HCT116 (cell line): ENCODE measurements around the gene IL18R1. TPM values are rescaled to one million over a fixed set of nuclear protein-coding genes. Genes with fewer than 3 reads are reported as not detected.

Experiments
- ATAC-seq: fragments of 200-7000 bp; cut with Tn5 transposase; 2 replicates; pipeline ENCODE4 v1.9.1; 2020; ENCODE audit warnings: mild to moderate bottlenecking, moderate library complexity
- BruUV-seq: library from RNA; stranded (reverse); fragments of 400-500 nt; replicated peaks from 2 replicates; lab custom pipeline; 2021; lab: Mats Ljungman, UMichigan
- CTCF ChIA-PET: fragments of 300-600 bp; sonication (Branson Sonifier 250); formaldehyde crosslinking; loops from one replicate; lab custom pipeline; 2021; ENCODE audit warnings: antibody characterized with exemption; lab: Charles Lee
- POLR2A ChIA-PET: fragments of 300-600, 350-600 bp; sonication (Branson Sonifier 250); formaldehyde crosslinking; loops from one replicate; lab custom pipeline; 2021; ENCODE audit warnings: antibody characterized with exemption; lab: Charles Lee
- RAD21 ChIA-PET, 2 experiments: fragments of 300-600 bp; sonication (Branson Sonifier 250); formaldehyde crosslinking; loops; one replicate each; lab custom pipeline; 2023; ENCODE audit warnings: low total read pairs in 2 of 2; ENCODE audit not compliant: uncharacterized antibody in 2 of 2, unreplicated experiment in 2 of 2, low non-redundant PET in 1 of 2; lab: Charles Lee
- DNase-seq: peaks from one replicate; pipeline ENCODE4 v3.0.0-alpha.2; 2010; ENCODE audit warnings: low read depth, low spot score
- H2AFZ ChIP-seq: fragments of 200-600 bp; shearing (Covaris generic), sonication (generic); 2 replicates; pipeline ENCODE4 v1.6.1; 2017; ENCODE audit warnings: low read depth, mixed run types, mixed read lengths, antibody characterized with exemption, low read length; ENCODE audit not compliant: poor library complexity, severe bottlenecking
- H3K27ac ChIP-seq: 2 replicates; pipeline ENCODE4 v1.5.1; 2012; ENCODE audit warnings: low read depth, low read length
- H3K27me3 ChIP-seq: fragments of 200-600 bp; sonication (generic); 2 replicates; pipeline ENCODE4 v1.6.1; 2016; ENCODE audit warnings: mixed run types, low read length, mixed read lengths; ENCODE audit not compliant: insufficient read depth
- H3K36me3 ChIP-seq, 2 experiments: fragments of 200-500 bp in 1 of 2; fragments of 200-600 bp in 1 of 2; sonication (Bioruptor generic) in 1 of 2; sonication (generic) in 1 of 2; 2 replicates each; pipeline versions ENCODE4 v1.5.1 to v1.6.1; 2014 to 2016; ENCODE audit warnings: low read length in 2 of 2, inconsistent platforms in 1 of 2, mixed read lengths in 1 of 2, mixed run types in 1 of 2; ENCODE audit not compliant: insufficient read depth in 2 of 2, control insufficient read depth in 1 of 2
- H3K4me1 ChIP-seq, 2 experiments: fragments of 200-600 bp in 1 of 2; sonication (generic) in 1 of 2; 2 replicates each; pipeline versions ENCODE4 v1.5.1 to v1.6.1; 2012 to 2017; ENCODE audit warnings: low read length in 2 of 2, inconsistent platforms in 1 of 2, mild to moderate bottlenecking in 1 of 2, mixed read lengths in 1 of 2, mixed run types in 1 of 2, moderate library complexity in 1 of 2; ENCODE audit not compliant: insufficient read depth in 2 of 2, control insufficient read depth in 1 of 2
- H3K4me2 ChIP-seq: fragments of 200-600 bp; sonication (generic); 2 replicates; pipeline ENCODE4 v1.6.1; 2017; ENCODE audit warnings: mixed run types, low read length, mixed read lengths
- H3K4me3 ChIP-seq, 2 experiments: fragments of 200-600 bp in 1 of 2; sonication (generic) in 1 of 2; replicated peaks in 1 of 2; 2 replicates each; pipeline ENCODE4 v1.5.1; 2011 to 2016; ENCODE audit warnings: low read length in 2 of 2, control low read depth in 1 of 2, low read depth in 1 of 2, mild to moderate bottlenecking in 1 of 2, mixed read lengths in 1 of 2, mixed run types in 1 of 2
- H3K79me2 ChIP-seq: fragments of 200-600 bp; sonication (generic); 2 replicates; pipeline ENCODE4 v1.6.1; 2017; ENCODE audit warnings: mild to moderate bottlenecking, mixed run types, low read length, moderate library complexity, mixed read lengths; ENCODE audit not compliant: insufficient read depth
- H3K9ac ChIP-seq: fragments of 200-600 bp; sonication (generic); 2 replicates; pipeline ENCODE4 v1.6.1; 2016; ENCODE audit warnings: low read length, mixed read lengths
- H3K9me2 ChIP-seq: fragments of 200-600 bp; sonication (generic), shearing (Covaris generic); 2 replicates; pipeline ENCODE4 v1.6.1; 2017; ENCODE audit warnings: mixed run types, mild to moderate bottlenecking, moderate library complexity; ENCODE audit not compliant: insufficient read depth
- H3K9me3 ChIP-seq, 2 experiments: fragments of 200-500 bp in 1 of 2; fragments of 200-600 bp in 1 of 2; sonication (Bioruptor generic) in 1 of 2; sonication (generic) in 1 of 2; 2 replicates each; pipeline ENCODE4 v1.6.1; 2014 to 2017; ENCODE audit warnings: low read length in 2 of 2, mixed read lengths in 2 of 2, inconsistent platforms in 1 of 2, low read depth in 1 of 2, mild to moderate bottlenecking in 1 of 2, mixed run types in 1 of 2, moderate library complexity in 1 of 2; ENCODE audit not compliant: control insufficient read depth in 1 of 2, insufficient read depth in 1 of 2
- H4K20me1 ChIP-seq: fragments of 200-600 bp; sonication (generic), shearing (Covaris generic); 2 replicates; pipeline ENCODE4 v1.6.1; 2017; ENCODE audit warnings: mixed run types, mild to moderate bottlenecking, moderate library complexity; ENCODE audit not compliant: insufficient read depth
- ATF3 ChIP-seq: IDR thresholded peaks from 2 replicates; pipeline ENCODE4 v1.6.1; 2012
- CBX3 ChIP-seq: IDR thresholded peaks from 2 replicates; pipeline ENCODE4 v1.6.1; 2012; ENCODE audit warnings: low read depth
- EGR1 ChIP-seq: IDR thresholded peaks from 2 replicates; pipeline ENCODE4 v1.6.1; 2012; ENCODE audit warnings: low read depth
- EZH2phosphoT487 ChIP-seq: fragments of 200-600 bp; IDR thresholded peaks from 2 replicates; pipeline ENCODE4 v1.6.1; 2018; ENCODE audit warnings: antibody characterized with exemption, borderline replicate concordance
- POLR2A ChIP-seq: IDR thresholded peaks from 2 replicates; pipeline ENCODE4 v1.7.0; 2011; ENCODE audit warnings: borderline replicate concordance; ENCODE audit not compliant: insufficient read depth, insufficient read length; ENCODE audit errors: extremely low read depth
- SP1 ChIP-seq: IDR thresholded peaks from 2 replicates; pipeline ENCODE4 v1.6.1; 2012; ENCODE audit warnings: low read depth
- SRF ChIP-seq: IDR thresholded peaks from 2 replicates; pipeline ENCODE4 v1.6.1; 2012; ENCODE audit warnings: low read depth
- ZNF274 ChIP-seq: fragments of 200-500 bp; sonication (Bioruptor generic); IDR thresholded peaks from 2 replicates; pipeline ENCODE4 v1.6.1; 2014; ENCODE audit warnings: mild to moderate bottlenecking, low read depth, low read length, inconsistent platforms
- intact Hi-C: fragments of 100-400 bp; cut with micrococcal nuclease; formaldehyde crosslinking; loops from 2 replicates; pipeline ENCODE4 v1.10.0; 2022
- total RNA-seq: library from RNA; stranded (reverse); gene quantifications from one replicate; pipeline ENCODE4 v1.2.1, GENCODE V29; 2021; ENCODE audit not compliant: unreplicated experiment

IL18R1 gene
- total RNA-seq, 1 experiment from 2014 or later: 1.5 TPM

- no peak overlapping the region for H3K4me2 ChIP-seq
- ChIA-PET CTCF (no interaction called here), RAD21 (no interaction called here), POLR2A (no interaction called here)
- H3K27me3 ChIP-seq: no peaks in the 10 kb centered on the region
- ATAC-seq (no peak), DNase-seq (no peak)
- H3K9me2 ChIP-seq: no peaks in the 10 kb centered on the region
- no peak for TF ChIP-seq POLR2A
- no peak for TF ChIP-seq EGR1
- TF ChIP-seq SP1: no peak
- TF ChIP-seq CBX3: no peak
- no peak for TF ChIP-seq SRF
- no peak overlapping the region for H3K27ac ChIP-seq
- BruUV-seq: no TSS peak
- intact Hi-C loops: no loop called here
- no peaks in the 10 kb centered on the region for H3K4me1 ChIP-seq
- H3K36me3 ChIP-seq: no peaks in the 10 kb centered on the region
- no peak overlapping the region for H3K9ac ChIP-seq
- H2AFZ ChIP-seq: no peak overlapping the region
- H3K9me3 ChIP-seq: no peaks in the 10 kb centered on the region
- no peaks in the 10 kb centered on the region for H4K20me1 ChIP-seq
- H3K79me2 ChIP-seq: no peaks in the 10 kb centered on the region
- no peak overlapping the region for H3K4me3 ChIP-seq
Measured at GRCh38 chr2:102313950-102314349, 41.6 kb upstream of the IL18R1 start.

GRCh38 chr2:102315921-102316320 is 39.7 kb upstream of the IL18R1 start:
- ATAC-seq (no peak), DNase-seq (no peak)
- no peak overlapping the region for H2AFZ ChIP-seq
- H3K4me1 ChIP-seq: no peaks in the 10 kb centered on the region
- no peaks in the 10 kb centered on the region for H3K79me2 ChIP-seq
- ChIA-PET POLR2A (no interaction called here), RAD21 (no interaction called here), CTCF (no interaction called here)
- intact Hi-C loops: no loop called here
- H3K27ac ChIP-seq: no peak overlapping the region
- H3K4me3 ChIP-seq: no peak overlapping the region
- H3K4me2 ChIP-seq: no peak overlapping the region
- no TSS peak for BruUV-seq
- H3K27me3 ChIP-seq: no peaks in the 10 kb centered on the region
- no peaks in the 10 kb centered on the region for H3K9me2 ChIP-seq
- H3K9me3 ChIP-seq: no peaks in the 10 kb centered on the region
- no peaks in the 10 kb centered on the region for H3K36me3 ChIP-seq
- H3K9ac ChIP-seq: no peak overlapping the region
- no peaks in the 10 kb centered on the region for H4K20me1 ChIP-seq
- TF ChIP-seq SRF (no peak), ATF3 (no peak), EZH2phosphoT487 (no peak), ZNF274 (no peak)
